Neural crest cell (in vitro differentiated cells): ENCODE measurements around the gene GMPR. TPM values are rescaled to one million over a fixed set of nuclear protein-coding genes. Genes with fewer than 3 reads are reported as not detected.

Experiments used
- DNase-seq: peaks from one replicate; pipeline ENCODE4 v3.0.0; 2021; ENCODE audit warnings: low read depth, mixed read lengths, low spot score
- H3K27ac Mint-ChIP-seq: one replicate; pipeline ENCODE4 v1.8.0; 2021; ENCODE audit warnings: mild to moderate bottlenecking, mixed read lengths; ENCODE audit not compliant: unreplicated experiment
- H3K27me3 Mint-ChIP-seq: 2 replicates; pipeline ENCODE4 v1.8.0; 2021; ENCODE audit warnings: low read depth, mild to moderate bottlenecking, mixed read lengths
- H3K36me3 Mint-ChIP-seq: 2 replicates; pipeline ENCODE4 v1.8.0; 2021; ENCODE audit warnings: low read depth, mild to moderate bottlenecking, mixed read lengths
- H3K4me1 Mint-ChIP-seq: 2 replicates; pipeline ENCODE4 v1.8.0; 2021; ENCODE audit warnings: mixed read lengths
- H3K4me3 Mint-ChIP-seq: one replicate; pipeline ENCODE4 v1.8.0; 2021; ENCODE audit warnings: mild to moderate bottlenecking, mixed read lengths
- H3K9me3 Mint-ChIP-seq: 2 replicates; pipeline ENCODE4 v1.8.0; 2021; ENCODE audit warnings: mixed read lengths
- CTCF ChIP-seq: fragments of 200-600 bp; sonication (generic); conservative IDR thresholded peaks from 2 replicates; pipeline ENCODE4 v1.5.0; 2021; ENCODE audit warnings: antibody characterized with exemption, mild to moderate bottlenecking
- total RNA-seq: library from RNA; stranded (reverse); gene quantifications from 2 replicates; pipeline ENCODE4 v1.2.1, GENCODE V29; 2021

GMPR gene
- total RNA-seq, 1 donor from 2014 or later = 0.16 TPM

GRCh38 chr6:16318953-16319720, 80.8 kb downstream of the GMPR start:
- Mint-ChIP-seq H3K27me3 (no peaks in the 10 kb centered on the region), H3K9me3 (no peaks in the 10 kb centered on the region), H3K4me3 (no peak overlapping the region), H3K27ac (no peak overlapping the region), H3K36me3 (no peaks in the 10 kb centered on the region), H3K4me1 (peaks cover 26% of the 10 kb centered on the region)
- no peak for TF ChIP-seq CTCF
- no peak for DNase-seq

GRCh38 chr6:16319813-16320532, 81.6 kb downstream of the GMPR start:
- no peak for TF ChIP-seq CTCF
- Mint-ChIP-seq H3K27me3 (no peaks in the 10 kb centered on the region), H3K36me3 (no peaks in the 10 kb centered on the region), H3K9me3 (no peaks in the 10 kb centered on the region), H3K27ac (no peak overlapping the region), H3K4me1 (peaks cover 26% of the 10 kb centered on the region), H3K4me3 (no peak overlapping the region)
- DNase-seq = no peak

- H3K9me3 Mint-ChIP-seq = peaks cover 2% of the 10 kb centered on the region
- H3K36me3 Mint-ChIP-seq = no peaks in the 10 kb centered on the region
- H3K27ac Mint-ChIP-seq = no peak overlapping the region
- no peak for TF ChIP-seq CTCF
- H3K4me3 Mint-ChIP-seq = no peak overlapping the region
- no peak for DNase-seq
- H3K27me3 Mint-ChIP-seq = no peaks in the 10 kb centered on the region
- peaks cover 26% of the 10 kb centered on the region for H3K4me1 Mint-ChIP-seq
Observed at GRCh38 chr6:16320533-16321340, 82.3 kb downstream of the GMPR start.

GRCh38 chr6:16321341-16321710, 82.9 kb downstream of the GMPR start:
- TF ChIP-seq CTCF = no peak
- no peaks in the 10 kb centered on the region for H3K36me3 Mint-ChIP-seq
- H3K4me3 Mint-ChIP-seq = no peak overlapping the region
- no peak overlapping the region for H3K27ac Mint-ChIP-seq
- no peaks in the 10 kb centered on the region for H3K27me3 Mint-ChIP-seq
- peaks cover 26% of the 10 kb centered on the region for H3K4me1 Mint-ChIP-seq
- H3K9me3 Mint-ChIP-seq = peaks cover 2% of the 10 kb centered on the region
- DNase-seq = no peak

- Mint-ChIP-seq H3K36me3 (no peaks in the 10 kb centered on the region), H3K4me1 (peaks cover 26% of the 10 kb centered on the region), H3K27ac (no peak overlapping the region), H3K4me3 (no peak overlapping the region), H3K27me3 (no peaks in the 10 kb centered on the region), H3K9me3 (peaks cover 2% of the 10 kb centered on the region)
- no peak for TF ChIP-seq CTCF
- DNase-seq = no peak
Observed at GRCh38 chr6:16321826-16322225, 83.4 kb downstream of the GMPR start.
